ENCODE results near the gene SH3BGRL3. TPM values are rescaled to one million over a fixed set of nuclear protein-coding genes. Genes with fewer than 3 reads are reported as not detected.
A peak's percentile ranks its signal among the peaks of the same experiment; 100 is the strongest.

The SH3BGRL3 gene
- total and polyA plus RNA-seq, 2 of the 13 experiments (the other 11 are each of a cell fraction or from before 2014, with no cell fraction given) = 11.4 to 12.2 TPM

- peak; percentile 88; the same call in 1 of the 2 replicates for TF ChIP-seq ZSCAN5A (CRISPR knock-in tag; IDR thresholded peaks at IDR 0.05; ENCODE audit: borderline replicate concordance)
- TF ChIP-seq AGO1 (IDR thresholded peaks at IDR 0.05; ENCODE audit: low read depth, low read length, poor library complexity, severe bottlenecking) = peak; percentile 92
- peak; percentile 31; the same call in 1 of the 2 replicates for TF ChIP-seq SP5 (CRISPR knock-in tag; IDR thresholded peaks at IDR 0.05; ENCODE audit: borderline replicate concordance, low read depth)
- TF ChIP-seq ZBTB43 (CRISPR knock-in tag; conservative IDR thresholded peaks at IDR 0.05) = peak; percentile 58; the same call in 1 of the 2 replicates
- peak; percentile 11; the same call in 1 of the 2 replicates for TF ChIP-seq ZNF362 (CRISPR knock-in tag; IDR thresholded peaks at IDR 0.05; ENCODE audit: borderline replicate concordance)
- no peak for TF ChIP-seq SOX13 (IDR thresholded peaks at IDR 0.05)
- peak in 1 of 2 experiments; percentile 51; a peak in 1 of 4 replicates for TF ChIP-seq SOX13 (CRISPR knock-in tag; conservative IDR thresholded peaks at IDR 0.05 in 1 of 2, IDR thresholded peaks at IDR 0.05 in 1 of 2)
- peak; percentile 57 for TF ChIP-seq CBX1 (IDR thresholded peaks at IDR 0.05; ENCODE audit: low read depth)
- TF ChIP-seq SOX6 (IDR thresholded peaks at IDR 0.05) = no peak
- peak; percentile 53 for TF ChIP-seq SOX6 (CRISPR knock-in tag; IDR thresholded peaks at IDR 0.05)
- 0 out of 2 replicates have a peak, but pooled peaks have one; percentile 21 for TF ChIP-seq ZNF121 (CRISPR knock-in tag; IDR thresholded peaks at IDR 0.05)
- peak; percentile 64; the same call in 1 of the 2 replicates for TF ChIP-seq ZNF430 (CRISPR knock-in tag; IDR thresholded peaks at IDR 0.05)
- 0 out of 2 replicates have a peak, but pooled peaks have one; percentile 20 for TF ChIP-seq ZNF766 (CRISPR knock-in tag; IDR thresholded peaks at IDR 0.05; ENCODE audit: borderline replicate concordance)
- TF ChIP-seq ZNF260 (CRISPR knock-in tag; IDR thresholded peaks at IDR 0.05; ENCODE audit: borderline replicate concordance, low read depth) = 0 out of 2 replicates have a peak, but pooled peaks have one; percentile 69
- peak; percentile 80 for TF ChIP-seq UBTF (CRISPR knock-in tag; IDR thresholded peaks at IDR 0.05)
- 0 out of 2 replicates have a peak, but pooled peaks have one; percentile 59 for TF ChIP-seq ZNF564 (CRISPR knock-in tag; IDR thresholded peaks at IDR 0.05)
- TF ChIP-seq KLF16 (CRISPR knock-in tag; IDR thresholded peaks at IDR 0.05) = peak in 1 of 2 experiments; percentile 62; a peak in 2 of 4 replicates
- TF ChIP-seq IRF1 (CRISPR knock-in tag; IDR thresholded peaks at IDR 0.05; ENCODE audit: low read depth) = no peak
- no peak for TF ChIP-seq ZFP90 (CRISPR knock-in tag; IDR thresholded peaks at IDR 0.05; ENCODE audit: borderline replicate concordance)
Measured at GRCh38 chr1:26279456-26280332, at the start of gene SH3BGRL3 (continued).
